ENCODE data around the gene HCAR1.
A peak's percentile ranks its signal among the peaks of the same experiment; 100 is the strongest.
"Not testable (repeated sequence)": the region's sequence is repeated elsewhere in the genome, so short reads cannot be mapped to it uniquely, and the experiment has no call there.

The HCAR1 gene

GRCh38 chr12:122721057-122721545 is 9.5 kb downstream of the HCAR1 start:
- DNase-seq (ENCODE audit: low read depth): peak; percentile 67

- DNase-seq (ENCODE audit: low read depth): peak; percentile 47
Observed at GRCh38 chr12:122716658-122717057, 14.0 kb downstream of the HCAR1 start, which contains the start of gene HCAR3. TSS of gene HCAR3 (minus strand) at chr12:122716811. CDS start at chr12:122716737, 74 bp downstream.

- peak; percentile 76 for DNase-seq (ENCODE audit: low read depth)
Observed at GRCh38 chr12:122715211-122715610, 15.4 kb downstream of the HCAR1 start.

GRCh38 chr12:122713491-122714188 is 17.0 kb downstream of the HCAR1 start:
- not testable (repeated sequence) for DNase-seq (ENCODE audit: low read depth)

DNA sequence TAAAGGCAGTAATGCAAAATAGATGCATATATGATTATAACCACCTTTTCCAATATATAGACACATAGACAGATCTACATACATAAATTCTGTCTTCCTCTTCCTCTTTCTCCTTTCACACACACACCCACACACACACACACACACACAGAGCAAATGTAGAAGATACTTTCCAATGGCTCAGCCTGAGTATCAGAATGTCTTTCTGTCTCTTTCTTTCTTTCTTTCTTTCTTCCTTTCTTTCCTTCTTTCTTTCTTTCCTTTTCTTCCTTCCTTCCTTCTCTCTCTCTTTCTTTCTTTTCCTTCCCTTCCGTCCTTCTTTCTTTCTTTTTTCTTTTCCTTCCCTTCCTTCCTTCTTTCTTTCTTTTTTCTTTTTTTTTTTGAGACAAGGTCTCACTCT is 19.4 kb downstream of the HCAR1 start:
- not testable (repeated sequence) for DNase-seq (ENCODE audit: low read depth)

DNA sequence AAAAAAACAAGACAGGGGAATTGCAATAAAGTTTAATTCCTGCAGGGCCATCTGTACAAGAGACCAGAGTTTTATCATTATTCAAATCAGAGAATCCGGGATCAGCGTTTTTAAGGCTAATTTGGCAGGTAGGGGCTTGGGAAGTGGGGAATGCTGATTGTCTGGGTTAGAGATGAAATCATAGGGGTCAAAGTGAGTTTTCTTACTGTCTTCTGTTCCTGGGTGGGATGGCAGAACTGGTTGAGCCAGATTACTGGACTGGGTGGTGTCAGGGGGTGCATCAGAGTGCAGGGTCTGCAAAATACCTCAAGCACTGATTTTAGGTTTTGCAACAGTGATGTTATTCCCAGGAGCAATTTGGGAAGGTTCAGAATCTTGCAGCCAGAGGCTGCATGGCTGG is 20.3 kb downstream of the HCAR1 start:
- not testable (repeated sequence) for DNase-seq (ENCODE audit: low read depth)

DNA sequence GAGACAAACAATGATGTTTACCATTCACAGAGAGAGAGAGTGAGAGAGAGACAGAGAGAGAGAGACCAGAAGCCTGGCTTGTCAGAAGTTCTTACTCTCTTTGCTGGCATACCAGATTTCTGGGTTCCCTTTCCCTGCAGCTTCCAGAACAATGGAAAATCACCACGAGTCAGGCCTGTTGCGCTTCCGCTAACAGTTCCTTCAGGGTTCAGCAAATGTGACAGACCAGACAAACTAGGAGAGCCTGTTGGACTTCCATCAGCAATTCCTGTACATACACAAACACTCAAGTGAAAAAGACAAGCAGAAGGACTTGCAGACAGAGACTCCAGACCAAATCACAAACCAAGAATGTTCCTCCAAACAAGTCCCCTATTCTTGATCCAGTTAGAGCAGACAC is 21.4 kb downstream of the HCAR1 start:
- not testable (repeated sequence) for DNase-seq (ENCODE audit: low read depth)

DNA sequence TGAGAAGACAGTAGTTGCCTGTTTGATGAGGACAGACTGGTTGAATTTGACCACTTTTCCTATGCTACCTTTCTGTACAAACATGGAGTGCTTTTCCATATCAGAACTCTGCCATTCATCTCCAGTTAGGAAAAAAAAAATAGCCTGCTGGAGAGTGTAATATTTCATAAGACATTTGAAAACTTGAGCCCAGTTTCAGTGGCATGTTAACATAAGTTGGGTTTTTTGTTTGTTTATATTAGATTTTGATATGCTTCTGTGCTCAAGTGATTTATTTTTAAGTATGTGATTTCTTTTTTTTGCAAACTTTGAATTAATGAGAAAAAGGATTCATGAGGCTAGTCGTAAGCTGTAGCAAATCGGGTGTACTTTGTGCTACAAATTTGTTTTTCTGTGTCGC is 26.8 kb downstream of the HCAR1 start:
- peak; percentile 58 for DNase-seq (ENCODE audit: low read depth)

DNA sequence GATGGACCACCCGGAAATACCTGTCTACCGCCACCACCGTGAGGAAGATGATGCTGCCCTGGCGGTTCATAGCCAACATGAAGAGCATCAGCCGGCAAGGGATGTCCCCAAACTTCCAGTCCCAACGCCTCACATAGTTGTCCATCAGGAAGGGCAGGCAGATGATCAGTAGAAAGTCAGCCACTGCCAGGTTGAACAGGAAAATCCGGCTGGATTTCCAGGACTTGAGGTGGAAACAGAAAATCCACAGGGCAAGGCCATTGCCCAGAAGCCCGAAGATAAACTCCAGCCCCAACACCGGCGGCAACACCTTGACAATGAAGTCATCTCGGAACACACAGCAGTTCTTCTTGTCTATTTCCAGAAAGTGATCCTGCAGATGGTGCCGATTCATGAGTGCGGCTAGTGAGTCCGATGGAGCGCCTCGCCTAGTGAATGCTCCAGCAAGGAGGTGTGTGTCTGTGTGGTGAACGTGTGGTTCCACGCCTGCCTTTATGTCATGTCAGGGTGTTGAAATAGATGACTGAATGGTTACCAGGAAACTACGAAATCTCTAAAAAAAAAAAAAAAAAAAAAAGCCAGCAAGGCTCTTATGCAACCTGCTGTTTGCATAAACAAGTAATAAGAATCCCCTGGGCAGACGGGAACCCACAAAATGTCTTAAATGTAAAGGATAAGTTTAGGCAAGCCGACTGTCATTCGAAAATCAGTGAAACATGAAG is 27.6 kb downstream of the HCAR1 start, which contains the start of gene HCAR2:
HCAR2 (minus strand) TSS at position 468 of the 722 bp plus-strand sequence; CDS start at position 394, 74 bp downstream.
- peak; percentile 83 for DNase-seq (ENCODE audit: low read depth)

GRCh38 chr12:122701481-122701880 is 29.2 kb downstream of the HCAR1 start:
- peak; percentile 50 for DNase-seq (ENCODE audit: low read depth)

DNA sequence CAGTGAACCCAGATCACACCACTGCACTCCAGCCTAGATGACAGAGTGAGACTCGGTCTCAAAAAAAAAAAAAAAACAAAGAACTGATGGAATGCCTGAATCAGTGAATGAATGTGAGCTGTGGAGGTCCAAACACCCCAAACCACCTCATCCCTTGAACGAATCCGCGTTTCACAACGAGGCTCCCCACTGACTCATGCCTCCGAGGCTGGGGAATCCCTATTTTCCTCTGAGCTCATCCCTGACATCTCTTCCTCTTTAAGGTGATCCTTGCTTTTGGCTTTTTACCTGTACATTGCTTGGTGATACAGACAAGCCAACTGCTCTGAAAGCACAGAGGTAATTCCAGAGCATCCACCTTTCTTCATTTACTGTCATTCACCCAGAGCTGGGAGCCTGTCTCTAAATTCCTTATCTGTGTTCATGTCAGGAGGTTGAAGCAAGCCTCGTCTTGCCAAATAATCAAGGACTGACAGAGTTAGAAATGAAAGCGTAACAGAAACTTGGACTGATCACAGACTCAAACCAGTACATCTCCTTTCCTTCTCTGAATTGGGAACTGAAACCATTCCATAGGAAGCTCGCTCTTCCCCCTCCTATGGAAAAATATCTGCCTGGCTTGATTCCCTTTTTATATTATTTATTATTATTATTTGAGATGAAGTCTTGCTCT is 30.5 kb downstream of the HCAR1 start:
- not testable (repeated sequence) for DNase-seq (ENCODE audit: low read depth)

DNA sequence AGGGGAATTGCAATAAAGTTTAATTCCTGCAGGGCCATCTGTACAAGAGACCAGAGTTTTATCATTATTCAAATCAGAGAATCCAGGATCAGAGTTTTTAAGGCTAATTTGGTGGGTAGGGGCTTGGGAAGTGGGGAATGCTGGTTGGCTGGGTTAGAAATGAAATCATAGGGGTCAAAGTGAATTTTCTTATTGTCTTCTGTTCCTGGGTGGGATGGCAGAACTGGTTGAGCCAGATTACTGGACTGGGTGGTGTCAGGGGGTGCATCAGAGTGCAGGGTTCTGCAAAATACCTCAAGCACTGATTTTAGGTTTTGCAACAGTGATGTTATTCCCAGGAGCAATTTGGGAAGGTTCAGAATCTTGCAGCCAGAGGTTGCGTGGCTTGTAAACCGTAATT is 33.7 kb downstream of the HCAR1 start:
- not testable (repeated sequence) for DNase-seq (ENCODE audit: low read depth)

DNA sequence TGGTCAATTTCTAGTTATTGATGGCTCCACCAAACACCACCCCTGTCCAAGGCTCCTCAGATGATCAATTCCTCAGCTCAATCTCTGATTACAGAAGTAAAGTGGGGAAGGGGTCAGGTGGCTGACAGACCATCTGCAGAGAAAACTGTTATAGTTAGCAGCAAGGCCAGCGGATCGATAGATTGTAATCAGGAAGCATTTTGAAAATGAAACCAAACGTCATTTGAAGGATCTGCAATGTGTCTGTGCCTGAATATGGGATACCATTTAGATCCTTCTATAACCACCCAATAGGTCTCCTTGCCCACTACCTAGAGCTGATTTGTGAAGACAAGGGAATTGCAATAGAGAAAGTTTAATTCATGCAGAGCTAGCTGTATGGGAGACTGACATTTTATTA is 39.1 kb downstream of the HCAR1 start:
- DNase-seq (ENCODE audit: low read depth): no peak

DNA sequence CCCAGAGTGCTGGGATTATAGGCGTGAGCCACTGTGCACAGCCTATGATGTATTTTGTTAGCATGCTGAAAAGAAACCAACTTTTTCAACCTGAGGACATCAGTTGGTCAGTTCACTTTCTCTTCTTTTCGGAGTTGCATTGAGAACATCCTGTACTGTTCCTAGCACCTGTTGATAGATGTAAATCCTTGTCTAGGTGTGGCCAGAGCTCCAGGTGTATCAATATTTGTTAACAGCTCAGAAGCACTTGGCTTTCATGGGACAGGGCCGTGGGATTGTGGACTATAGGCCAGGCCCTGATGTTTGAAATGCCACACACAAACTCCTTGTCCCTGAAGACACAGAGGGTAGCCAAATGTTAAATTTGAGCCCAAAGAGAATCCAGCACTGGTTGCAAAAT is 42.4 kb downstream of the HCAR1 start:
- DNase-seq (ENCODE audit: low read depth): no peak

DNA sequence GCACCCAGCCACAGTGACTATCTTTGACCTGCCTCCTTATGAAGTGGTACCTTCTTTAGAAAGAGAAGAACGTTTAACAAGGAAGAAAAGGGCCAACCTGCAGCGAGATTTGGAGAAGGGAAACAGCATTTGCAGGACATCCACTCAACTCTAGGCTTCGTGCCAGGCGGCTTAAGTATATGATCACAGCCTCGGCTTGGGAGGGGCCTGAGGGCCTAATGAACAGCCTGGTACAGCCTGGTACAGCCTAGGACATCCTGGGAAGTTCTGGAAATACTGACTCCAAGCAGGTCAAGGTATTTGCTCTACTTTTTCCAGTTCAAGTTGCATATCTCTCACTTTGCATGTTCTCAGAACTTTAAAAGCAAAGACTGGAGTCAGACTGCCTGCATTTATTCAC is 43.6 kb downstream of the HCAR1 start:
- peak; percentile 82 for DNase-seq (ENCODE audit: low read depth)

DNA sequence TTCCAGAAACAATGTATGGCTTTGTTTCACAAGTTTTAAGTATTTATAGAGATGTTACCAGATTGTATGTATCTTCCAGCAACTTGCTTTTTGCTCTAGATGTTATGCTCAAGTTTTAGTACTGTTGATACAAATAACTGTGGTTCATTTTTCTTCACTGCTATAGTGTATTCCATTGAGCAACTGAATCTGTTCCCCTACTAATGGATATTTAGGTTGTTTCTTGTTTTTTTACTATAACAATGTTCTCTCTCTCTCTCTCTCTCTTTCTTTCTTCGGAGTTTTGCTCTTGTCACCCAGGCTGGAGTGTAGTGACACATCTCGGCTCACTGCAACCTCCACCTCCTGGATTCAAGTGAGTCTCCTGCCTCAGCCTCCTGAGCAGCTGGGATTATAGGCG is 44.1 kb downstream of the HCAR1 start:
- no peak for DNase-seq (ENCODE audit: low read depth)

GRCh38 chr12:122684297-122684813 is 46.3 kb downstream of the HCAR1 start:
- no peak for DNase-seq (ENCODE audit: low read depth)

GRCh38 chr12:122681814-122682213 is 48.8 kb downstream of the HCAR1 start:
- DNase-seq (ENCODE audit: low read depth): peak; percentile 47

DNA sequence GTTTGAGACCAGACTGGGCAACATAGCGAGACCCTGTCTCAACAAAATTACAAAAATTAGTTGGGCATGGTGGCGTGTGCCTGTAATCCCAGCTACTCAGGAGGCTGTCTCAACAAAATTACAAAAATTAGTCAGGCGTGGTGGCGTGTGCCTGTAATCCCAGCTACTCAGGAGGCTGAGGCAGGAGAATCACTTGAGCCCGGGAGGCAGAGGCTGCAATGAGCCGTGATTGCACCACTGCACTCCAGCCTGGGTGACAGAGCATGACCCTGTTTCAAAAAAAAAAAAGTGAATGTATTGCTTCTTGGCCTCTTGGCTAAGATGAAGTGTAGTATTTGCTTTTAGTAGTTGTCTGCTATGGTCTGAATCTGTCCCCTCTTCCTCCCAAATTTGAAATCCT is 49.7 kb downstream of the HCAR1 start:
- DNase-seq (ENCODE audit: low read depth): not testable (repeated sequence)

DNA sequence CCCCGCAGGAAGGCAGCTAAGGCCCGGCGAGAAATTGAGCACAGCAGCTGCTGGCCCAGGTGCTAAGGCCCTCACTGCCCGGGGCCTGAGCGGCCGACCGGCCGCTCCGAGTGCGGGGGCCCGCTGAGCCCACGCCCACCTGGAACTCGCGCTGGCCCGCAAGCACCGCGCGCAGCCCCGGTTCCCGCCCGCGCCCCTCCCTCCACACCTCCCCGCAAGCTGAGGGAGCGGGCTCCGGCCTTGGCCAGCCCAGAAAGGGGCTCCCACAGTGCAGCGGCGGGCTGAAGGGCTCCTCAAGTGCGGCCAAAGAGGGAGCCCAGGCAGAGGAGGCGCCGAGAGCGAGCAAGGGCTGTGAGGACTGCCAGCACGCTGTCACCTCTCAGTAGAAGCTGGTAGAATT is 53.9 kb downstream of the HCAR1 start:
- DNase-seq (ENCODE audit: low read depth): not testable (repeated sequence)

All from iris pigment epithelial cell (primary cell).